GM19239 (cell line): ENCODE measurements around the gene KDM6B.
"Not testable (repeated sequence)": the region's sequence is repeated elsewhere in the genome, so short reads cannot be mapped to it uniquely, and the experiment has no call there.

Experiments
- DNase-seq: peaks from one replicate; pipeline ENCODE4 v3.0.0; 2011; ENCODE audit warnings: low spot score; ENCODE audit not compliant: insufficient read length
- FAIRE-seq: peaks from 2 replicates; lab custom pipeline; 2011; peaks lifted over from hg19 to GRCh38; lab: Jason Lieb, UNC

Gene KDM6B

GRCh38 chr17:7833795-7834541 is at the start of gene KDM6B:
Gene KDM6B, plus strand, starts transcription at chr17:7834217. Its CDS starts 11,338 bp downstream, at chr17:7845555.
- FAIRE-seq (peak; percentile 96), DNase-seq (peak; percentile 87)

GRCh38 chr17:7786866-7787265 is 47.2 kb upstream of the KDM6B start:
- no peak for DNase-seq
- no peak for FAIRE-seq

GRCh38 chr17:7789131-7789530 is 44.9 kb upstream of the KDM6B start:
- FAIRE-seq (no peak), DNase-seq (no peak)

GRCh38 chr17:7790150-7790549 is 43.9 kb upstream of the KDM6B start:
- no peak for DNase-seq
- FAIRE-seq, result no peak

- no peak for DNase-seq
- FAIRE-seq, result no peak
These were observed 41.4 kb upstream of the KDM6B start for GRCh38 chr17:7792611-7793010.

GRCh38 chr17:7794075-7794663 is 39.8 kb upstream of the KDM6B start:
- FAIRE-seq, result no peak
- DNase-seq, result no peak

GRCh38 chr17:7797976-7798375 is 36.0 kb upstream of the KDM6B start:
- FAIRE-seq (no peak), DNase-seq (no peak)

- DNase-seq (no peak), FAIRE-seq (no peak)
These were observed 35.2 kb upstream of the KDM6B start for GRCh38 chr17:7798839-7799238.

GRCh38 chr17:7803981-7804380 is 30.0 kb upstream of the KDM6B start:
- FAIRE-seq (no peak), DNase-seq (no peak)

- DNase-seq (no peak), FAIRE-seq (no peak)
These were observed 27.4 kb upstream of the KDM6B start for GRCh38 chr17:7806587-7806986.

GRCh38 chr17:7807206-7807605 is 26.8 kb upstream of the KDM6B start:
- FAIRE-seq (no peak), DNase-seq (no peak)

GRCh38 chr17:7809086-7809790 is 24.8 kb upstream of the KDM6B start:
- no peak for FAIRE-seq
- DNase-seq, result no peak

GRCh38 chr17:7809791-7810343 is 24.1 kb upstream of the KDM6B start:
- DNase-seq, FAIRE-seq: not testable (repeated sequence)

- DNase-seq (no peak), FAIRE-seq (no peak)
These were observed 22.8 kb upstream of the KDM6B start for GRCh38 chr17:7811251-7811650.

- FAIRE-seq, result no peak
- DNase-seq, result no peak
These were observed 19.0 kb upstream of the KDM6B start for GRCh38 chr17:7814969-7815368.

- no peak for FAIRE-seq
- no peak for DNase-seq
These were observed 16.9 kb upstream of the KDM6B start for GRCh38 chr17:7816926-7817642.

- DNase-seq (no peak), FAIRE-seq (no peak)
These were observed 16.4 kb upstream of the KDM6B start for GRCh38 chr17:7817643-7817964.

GRCh38 chr17:7818026-7818425 is 16.0 kb upstream of the KDM6B start:
- FAIRE-seq (no peak), DNase-seq (no peak)

GRCh38 chr17:7818746-7819645 is 15.0 kb upstream of the KDM6B start:
- no peak for FAIRE-seq
- no peak for DNase-seq

GRCh38 chr17:7820231-7820630 is 13.8 kb upstream of the KDM6B start:
- FAIRE-seq (no peak), DNase-seq (no peak)
